Activated CD4-positive, CD25-positive, alpha-beta regulatory T cell treated with anti-CD3 and anti-CD28 coated beads, Interleukin-2, amount 50 U/mL, for 24 hours (primary cell): Measurements from ENCODE around the gene MATCAP1.

Source experiments
- ATAC-seq, 2 donors: fragments of 150-1000 bp; cut with Tn5 transposase; one replicate each; pipeline ENCODE4 v1.10.0; 2021; ENCODE audit warnings: mild to moderate bottlenecking in 1 of 2, moderate library complexity in 1 of 2

MATCAP1 gene

DNA sequence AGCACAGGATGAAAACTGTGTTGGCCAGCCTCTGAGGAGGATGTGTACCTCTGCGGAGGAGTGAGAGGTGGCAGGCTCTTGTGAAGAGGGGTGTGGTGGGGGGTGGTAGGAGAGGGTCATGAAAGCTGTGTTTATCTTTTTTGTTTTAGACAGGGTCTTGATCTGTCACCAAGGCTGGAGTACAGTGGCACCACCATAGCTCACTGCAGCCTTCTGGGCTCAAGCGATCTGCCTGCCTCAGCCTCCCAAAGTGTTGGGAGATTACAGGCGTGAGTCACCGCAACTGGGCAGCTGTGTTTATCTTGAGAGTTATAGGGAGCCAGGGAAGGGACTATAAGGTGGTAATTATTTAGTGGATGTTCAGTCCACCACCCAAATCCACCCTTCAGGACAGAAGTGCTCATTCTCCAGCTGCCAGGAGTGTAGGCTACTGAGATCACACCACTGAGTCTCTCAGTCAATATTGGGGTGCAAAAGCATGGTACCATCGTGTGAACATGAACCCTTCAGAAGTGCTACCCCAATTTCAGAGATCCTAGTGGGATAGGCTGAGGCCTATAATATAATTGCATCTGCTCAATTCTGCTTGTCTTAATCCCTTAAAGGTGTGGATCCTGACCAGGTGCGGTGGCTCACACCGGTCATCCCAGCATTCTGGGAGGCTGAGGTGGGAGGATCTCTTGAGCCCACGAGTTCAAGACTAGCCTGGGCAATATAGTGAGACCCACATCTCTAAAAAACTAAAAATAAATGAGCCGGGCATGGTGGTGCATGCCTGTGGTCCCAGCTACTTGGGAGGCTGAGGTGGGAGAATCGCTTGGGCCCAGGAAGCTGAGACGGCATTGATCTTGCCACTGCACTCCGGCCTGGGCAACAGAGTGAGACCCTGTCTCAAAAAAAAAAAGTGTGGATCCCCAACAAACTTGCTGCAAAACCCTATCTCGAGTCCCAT lies 7.0 kb upstream of the MATCAP1 start:
- no peak for ATAC-seq

DNA sequence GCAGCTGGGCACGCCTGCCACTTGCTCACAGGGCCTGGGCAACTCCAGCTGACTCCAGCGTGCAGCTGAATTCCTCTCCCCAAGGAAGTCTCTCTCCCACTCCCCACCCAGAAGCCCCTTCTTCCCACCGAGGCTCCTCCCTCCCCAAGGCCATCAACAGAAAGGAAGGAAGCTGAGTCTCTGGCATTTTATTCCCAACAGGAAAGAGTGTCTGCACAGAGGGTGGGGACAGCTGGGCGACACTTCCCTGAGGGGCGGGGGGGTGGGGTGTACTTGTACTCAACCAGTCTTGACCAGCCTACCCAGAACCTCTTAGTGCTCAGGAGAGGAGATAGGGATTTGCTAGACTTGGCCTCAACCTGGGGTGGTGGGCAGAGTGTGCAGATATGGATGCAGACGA lies 6.3 kb upstream of the MATCAP1 start, which contains the start of gene EXOC3L1:
EXOC3L1 (minus strand) TSS at position 96 of the 400 bp plus-strand sequence. CDS start 460 bp downstream, outside the sequence.
- ATAC-seq = no peak

DNA sequence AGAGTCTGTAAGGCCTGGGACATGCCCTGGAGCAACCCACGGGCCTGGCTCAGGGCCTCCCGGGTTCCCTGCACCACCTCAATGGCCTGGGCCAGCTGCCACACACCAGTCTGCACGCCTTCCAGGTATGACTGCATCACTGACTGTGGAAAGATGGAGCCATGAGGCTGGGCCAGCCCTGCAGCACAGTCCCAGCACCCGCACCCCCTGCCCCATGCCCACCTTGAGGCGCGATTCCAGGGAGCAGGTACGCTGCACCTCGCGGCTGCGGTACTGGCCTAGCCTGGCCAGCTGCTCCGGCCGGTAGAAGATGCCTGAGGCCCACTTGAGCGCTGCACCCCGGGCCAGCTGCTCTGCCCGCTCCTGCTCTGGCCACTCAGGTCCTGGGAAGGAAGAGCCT lies 5.0 kb upstream of the MATCAP1 start:
- no peak for ATAC-seq

DNA sequence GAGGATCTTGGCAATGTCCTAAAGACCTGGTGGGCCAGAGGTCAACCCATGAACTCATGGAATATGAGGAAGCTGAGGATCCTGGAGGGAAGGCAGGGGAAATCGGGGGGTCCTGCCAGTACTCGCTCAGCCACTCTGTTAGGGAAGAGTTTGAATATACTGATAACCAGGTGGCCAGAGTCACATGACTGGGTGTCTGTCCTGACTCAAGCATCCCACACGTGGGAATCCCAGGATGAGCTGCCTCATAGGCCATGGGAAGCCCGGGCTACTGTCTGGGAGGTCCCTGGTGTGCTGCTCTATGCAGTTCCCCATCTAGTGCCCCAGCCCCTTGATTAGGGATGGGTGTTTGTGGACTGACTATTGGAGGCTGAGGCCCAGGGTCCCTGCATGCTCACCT lies 4.6 kb upstream of the MATCAP1 start:
- ATAC-seq = no peak

DNA sequence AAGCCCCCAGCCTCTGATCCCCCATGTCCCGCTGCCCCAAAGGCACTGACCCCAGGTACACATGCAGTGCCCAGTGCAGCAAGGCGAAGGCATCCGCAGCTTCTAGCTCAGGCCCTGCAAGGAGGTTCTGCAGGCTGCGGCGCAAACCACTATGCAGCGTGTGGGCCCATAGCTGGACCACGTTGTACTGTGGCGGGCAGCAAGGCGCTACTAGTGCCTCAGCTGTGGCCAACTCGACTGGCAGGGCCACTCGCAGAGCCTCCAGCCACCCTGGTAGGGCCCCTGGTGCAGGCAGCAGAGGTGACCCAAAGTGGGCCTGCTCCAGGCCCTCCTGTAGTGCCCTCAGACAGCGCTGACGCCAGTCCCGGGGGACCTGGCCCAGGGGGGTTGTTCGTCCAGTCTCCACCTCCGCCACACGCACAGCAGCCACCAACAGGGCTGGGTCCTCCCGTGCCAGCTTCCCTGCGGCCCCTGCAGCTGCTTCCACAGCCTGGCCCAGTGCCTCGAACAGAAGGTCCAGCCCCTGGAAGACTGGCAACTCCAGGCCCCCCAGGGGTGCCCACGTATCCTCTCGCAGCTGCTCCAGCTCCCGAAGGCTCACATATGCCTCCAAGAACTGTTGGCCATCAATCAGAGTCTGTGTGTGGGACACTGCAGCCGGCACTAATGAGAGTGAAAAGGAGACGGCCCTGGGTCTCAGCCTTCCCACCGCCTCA lies 3.6 kb upstream of the MATCAP1 start:
- no peak for ATAC-seq

DNA sequence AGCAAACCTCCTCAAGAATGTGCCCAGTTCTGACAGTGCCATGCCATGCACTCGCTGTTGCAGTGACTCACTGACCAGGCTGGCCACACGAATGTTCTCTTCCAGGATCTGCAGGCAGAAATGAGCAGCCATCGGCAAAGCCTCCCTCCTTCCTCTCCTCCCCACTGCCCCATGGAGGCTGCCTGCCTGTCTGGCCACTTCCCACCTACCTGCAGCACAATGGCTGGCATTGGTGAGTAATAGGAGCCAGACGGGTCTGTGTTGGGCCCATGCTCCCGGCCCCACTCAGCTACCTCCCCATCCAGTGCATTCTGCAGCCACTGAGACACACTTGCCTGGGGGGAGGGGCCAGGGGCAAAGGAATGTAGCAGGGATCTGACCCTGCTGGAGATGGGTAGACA lies 2.8 kb upstream of the MATCAP1 start:
- no peak for ATAC-seq

DNA sequence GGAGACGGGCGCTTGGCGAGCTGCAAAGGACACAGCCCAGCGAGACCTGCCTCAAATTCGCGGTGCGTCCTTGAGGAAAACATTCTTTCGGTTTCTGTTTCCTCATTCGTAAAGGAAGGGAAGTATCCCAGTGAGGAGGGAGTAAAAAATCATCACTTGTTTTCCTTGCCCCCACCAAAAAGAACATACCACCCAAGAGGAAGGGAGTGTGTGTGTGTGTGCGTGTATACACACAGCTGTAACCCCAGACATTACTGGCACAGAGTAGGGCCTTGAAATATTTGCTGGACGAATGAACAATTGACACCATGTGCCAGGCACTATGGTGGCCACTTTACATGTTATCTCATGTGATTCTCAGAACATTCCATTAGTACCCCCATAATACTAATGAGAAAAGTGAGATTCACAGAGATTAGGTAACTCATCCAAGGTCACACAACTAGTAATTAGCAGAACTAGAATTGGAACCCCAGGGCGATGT lies 1.9 kb upstream of the MATCAP1 start:
- no peak for ATAC-seq

DNA sequence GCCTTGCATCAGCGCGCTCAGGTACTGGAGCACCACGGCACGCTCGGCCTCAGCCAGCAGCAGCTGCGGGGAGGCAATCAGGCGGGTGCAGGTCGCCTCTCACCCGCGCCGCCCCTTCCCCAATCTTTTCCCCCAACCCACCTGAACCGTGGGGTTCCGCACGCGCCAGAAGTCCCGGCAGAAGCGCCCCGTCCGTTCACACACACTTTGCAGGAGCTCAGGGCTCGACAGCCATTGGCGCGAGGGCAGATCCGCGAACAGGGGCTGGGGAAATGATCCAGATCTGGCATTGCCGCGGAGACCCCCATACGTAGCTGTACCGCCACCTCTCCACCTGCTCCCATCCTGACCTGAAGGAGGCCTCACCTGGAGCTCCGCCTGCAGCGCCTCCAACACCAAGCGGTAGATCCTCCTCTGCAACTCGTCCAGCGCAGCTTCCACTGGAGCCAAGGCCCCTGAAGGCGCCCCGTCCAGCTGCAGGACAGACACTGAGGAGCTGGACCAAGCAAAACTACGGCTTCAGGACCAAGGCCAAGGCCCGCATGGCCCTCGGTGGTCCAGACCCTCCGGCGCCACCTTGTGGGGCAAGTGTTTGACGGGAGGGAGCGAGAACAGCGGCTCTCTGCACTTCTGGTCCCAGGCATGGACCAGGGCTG lies 1.4 kb upstream of the MATCAP1 start:
- peak in 1 of 2 donors; percentile 19 for ATAC-seq

DNA sequence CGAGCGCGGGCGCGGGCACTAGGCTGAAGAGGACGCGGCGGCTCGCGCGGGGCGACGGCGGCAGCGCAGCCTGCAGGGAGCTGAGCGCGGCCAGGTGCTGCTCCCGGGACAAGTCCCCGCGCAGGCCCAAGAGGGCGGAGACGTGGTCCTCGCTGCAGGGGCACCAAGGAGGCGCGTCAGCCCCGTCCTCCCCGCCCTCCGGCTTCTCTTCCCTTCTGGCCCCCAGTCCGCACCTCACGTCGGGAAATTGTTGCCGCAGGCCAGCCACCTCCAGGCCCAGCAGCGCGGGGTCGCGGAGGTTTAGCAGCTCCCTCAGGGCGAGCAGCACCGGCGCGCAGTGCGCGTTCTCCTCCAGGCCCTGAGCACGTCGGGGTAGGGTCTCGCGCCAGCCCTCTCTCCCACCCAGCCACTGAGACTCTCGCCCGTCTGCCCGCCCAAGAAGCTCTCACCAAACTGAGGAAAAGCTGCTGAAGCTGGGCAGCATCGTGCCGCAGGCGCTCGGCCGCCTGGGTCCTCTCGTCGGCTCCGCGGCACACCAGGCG lies 761 bp upstream of the MATCAP1 start:
- ATAC-seq = no peak

DNA sequence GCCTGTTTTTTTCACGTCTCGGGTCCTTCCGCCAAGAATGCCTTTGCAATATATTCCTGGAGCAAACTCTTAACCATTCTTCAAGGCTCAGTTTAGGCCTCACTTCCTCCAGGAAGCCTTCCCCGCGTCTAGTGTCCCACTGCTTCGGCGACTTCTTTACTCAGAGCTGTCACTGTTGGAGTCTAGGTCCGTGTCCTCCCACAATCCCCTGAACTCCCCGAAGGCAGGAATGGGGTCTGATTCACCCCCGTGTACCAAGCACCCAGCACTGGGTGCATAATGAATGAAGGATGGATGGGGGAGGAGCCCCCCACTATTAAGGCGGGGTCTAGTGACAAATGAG lies 508 bp downstream of the MATCAP1 start:
- no peak for ATAC-seq

DNA sequence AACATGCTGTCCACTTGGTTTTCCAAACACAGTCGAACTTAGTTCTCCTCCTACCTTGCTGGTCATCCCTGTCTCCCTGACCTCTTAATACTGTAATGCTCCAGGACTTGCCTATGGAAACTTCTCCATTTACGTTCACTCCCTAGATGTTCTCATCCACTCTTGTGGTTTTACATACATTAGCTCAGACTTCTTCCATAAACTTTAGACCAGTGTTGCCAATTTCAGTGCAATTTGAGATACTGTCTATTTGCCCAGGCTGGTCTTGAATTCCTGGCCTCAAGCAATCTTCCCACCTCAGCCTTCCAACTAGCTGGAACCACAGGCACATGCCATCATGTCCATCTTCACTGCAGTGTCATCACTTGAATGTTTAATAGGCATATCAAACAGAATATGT lies 1.5 kb downstream of the MATCAP1 start:
- ATAC-seq = no peak

DNA sequence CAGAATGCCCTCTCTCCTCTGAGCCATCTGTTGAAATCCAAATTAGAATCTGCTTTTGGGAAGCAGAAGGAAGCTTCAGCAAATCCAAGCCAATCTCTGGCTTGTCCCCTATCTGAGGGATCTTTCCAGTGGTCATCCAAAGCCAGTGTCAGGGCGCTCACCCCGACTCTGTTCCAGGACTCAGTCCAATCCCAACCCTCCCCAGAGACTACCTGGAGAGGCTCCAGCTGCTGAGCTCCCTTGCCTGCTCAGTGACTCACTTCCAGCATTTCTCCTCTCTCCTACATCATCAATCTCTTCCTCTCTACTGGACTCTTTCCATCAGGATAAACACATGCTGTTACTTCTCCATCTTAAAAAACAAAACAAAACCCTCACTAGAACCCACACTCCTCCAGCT lies 2.4 kb downstream of the MATCAP1 start:
- ATAC-seq = no peak

DNA sequence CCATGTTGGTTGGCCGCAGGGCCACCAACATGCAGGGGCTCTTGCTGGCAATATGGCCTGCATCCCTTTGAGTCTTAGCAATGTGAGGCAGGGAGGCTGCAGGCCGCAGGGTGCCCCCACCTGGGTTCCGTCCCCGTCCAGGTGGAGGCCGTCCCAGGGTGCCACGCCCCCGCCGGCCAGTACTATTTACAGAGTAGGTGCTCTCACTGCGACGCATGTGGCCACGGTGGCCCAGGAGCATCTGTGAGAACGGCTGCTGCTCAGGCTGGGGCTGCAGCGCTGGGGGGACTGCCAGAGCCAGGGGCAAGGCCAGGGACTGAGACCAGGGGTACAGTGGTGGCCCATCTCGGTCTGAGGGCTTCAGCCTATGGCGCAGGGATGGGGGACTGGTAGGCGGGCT lies 3.6 kb downstream of the MATCAP1 start:
- no peak for ATAC-seq

DNA sequence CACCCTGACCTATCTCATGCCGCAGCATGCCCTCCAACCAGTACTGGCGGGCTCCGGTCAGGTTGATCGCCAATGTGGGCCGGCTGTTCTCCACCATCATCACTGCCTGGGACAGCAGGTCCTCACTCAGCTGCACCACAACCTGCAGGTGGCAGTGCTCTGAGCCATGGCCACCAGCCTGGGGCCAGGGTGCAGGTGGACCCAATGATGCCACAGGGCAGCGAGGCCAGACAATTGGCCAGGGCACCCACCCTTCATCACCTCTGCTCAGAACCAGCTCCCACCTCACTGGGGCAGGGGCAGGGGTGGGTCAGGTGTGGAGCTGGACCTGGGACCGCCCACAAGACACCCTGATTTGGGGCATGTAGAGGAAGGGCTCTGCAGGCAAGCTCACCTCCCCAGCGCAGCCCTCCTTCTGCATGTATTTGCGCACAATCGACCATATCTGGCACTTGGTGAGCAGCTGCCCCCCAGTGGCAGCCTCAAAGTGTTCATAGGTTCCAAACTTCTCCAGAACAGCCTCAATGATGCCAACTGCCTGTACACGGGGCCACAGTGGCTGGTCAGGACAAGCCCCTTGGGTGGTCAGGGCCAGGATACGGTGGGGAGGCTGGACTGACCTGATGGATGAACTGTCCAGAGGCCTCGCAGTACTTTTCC lies 4.2 kb downstream of the MATCAP1 start:
- no peak for ATAC-seq

DNA sequence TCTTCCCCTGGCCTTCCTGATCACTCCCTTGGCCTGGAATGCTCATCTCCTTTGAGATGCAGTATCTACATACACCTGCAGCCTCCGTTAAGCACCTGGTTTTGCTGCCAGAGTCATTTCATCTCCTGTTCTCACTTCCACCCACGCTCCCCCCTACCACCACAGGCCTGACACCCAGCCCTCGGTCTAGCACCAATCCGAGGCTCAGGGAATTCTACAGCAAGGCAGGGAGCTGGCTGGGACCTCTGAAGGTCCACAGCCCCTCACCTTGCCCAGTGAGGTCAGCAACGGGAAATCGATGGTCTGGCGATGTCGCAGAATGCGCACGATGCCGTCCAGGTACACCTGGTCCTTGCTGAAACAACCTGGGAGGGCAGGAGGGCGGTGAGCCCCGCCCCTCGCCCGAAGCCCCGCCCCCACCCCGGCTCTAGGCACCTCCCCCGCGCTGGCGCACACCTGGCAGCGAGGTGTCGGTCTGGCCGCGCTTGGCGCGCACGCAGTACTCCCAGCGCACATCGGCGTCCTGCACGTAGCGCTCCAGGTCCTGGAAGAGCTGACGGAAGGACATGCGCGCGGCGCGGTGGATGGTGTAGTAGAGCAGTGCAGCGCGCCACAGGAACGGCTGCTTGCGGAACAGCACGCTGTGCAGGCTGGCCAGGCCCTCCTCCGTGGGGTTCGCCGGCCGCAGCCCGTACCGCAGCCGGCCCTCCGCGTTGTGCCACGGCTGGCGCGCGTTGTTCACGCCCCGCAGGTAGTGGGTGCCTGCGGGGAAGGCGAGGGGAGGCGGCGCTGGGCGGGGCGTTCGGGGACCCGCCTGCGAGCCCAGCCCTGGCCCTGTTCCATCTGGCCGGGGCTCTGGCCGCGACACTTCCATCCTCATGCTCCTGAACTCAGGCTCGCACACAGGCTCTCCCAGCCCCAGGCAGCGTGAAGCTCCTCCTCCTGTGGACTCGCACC lies 5.7 kb downstream of the MATCAP1 start:
- peak; percentile 30 to 36 for ATAC-seq

DNA sequence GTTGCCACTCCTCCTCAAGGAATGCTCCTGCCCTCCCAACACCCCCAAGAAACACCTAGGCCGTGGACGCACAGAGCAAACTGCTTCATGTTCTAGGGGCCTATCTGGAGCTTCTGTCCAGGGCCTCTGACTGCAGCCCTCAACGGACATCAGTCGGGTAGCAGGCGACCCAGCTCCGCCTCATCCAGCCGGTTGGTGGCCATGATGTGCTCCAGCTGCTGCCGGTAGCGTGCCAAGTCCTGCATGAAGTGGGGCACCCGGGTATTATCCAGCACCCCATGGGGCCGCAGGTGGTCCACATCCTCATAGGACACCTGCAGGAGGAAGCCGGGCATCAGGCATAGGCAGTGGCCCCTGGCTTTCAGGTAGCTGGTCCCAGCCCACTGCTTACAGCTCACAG lies 7.1 kb downstream of the MATCAP1 start:
- no peak for ATAC-seq

DNA sequence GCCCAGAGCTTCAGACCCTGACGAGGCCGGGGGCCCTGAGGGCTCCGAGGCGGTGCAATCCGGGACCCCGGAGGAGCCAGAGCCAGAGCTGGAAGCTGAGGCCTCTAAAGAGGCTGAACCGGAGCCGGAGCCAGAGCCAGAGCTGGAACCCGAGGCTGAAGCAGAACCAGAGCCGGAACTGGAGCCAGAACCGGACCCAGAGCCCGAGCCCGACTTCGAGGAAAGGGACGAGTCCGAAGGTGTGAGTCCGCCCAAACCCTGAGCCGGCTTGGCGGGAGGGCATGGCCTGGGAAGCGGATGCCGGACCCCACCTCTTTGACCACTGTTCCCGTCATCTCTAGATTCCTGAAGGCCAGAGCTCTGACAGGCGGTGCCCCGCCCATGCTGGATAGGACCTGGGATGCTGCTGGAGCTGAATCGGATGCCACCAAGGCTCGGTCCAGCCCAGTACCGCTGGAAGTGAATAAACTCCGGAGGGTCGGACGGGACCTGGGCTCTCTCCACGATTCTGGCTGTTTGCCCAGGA lies 9.0 kb downstream of the MATCAP1 start:
- peak in 1 of 2 donors; percentile 2 for ATAC-seq

DNA sequence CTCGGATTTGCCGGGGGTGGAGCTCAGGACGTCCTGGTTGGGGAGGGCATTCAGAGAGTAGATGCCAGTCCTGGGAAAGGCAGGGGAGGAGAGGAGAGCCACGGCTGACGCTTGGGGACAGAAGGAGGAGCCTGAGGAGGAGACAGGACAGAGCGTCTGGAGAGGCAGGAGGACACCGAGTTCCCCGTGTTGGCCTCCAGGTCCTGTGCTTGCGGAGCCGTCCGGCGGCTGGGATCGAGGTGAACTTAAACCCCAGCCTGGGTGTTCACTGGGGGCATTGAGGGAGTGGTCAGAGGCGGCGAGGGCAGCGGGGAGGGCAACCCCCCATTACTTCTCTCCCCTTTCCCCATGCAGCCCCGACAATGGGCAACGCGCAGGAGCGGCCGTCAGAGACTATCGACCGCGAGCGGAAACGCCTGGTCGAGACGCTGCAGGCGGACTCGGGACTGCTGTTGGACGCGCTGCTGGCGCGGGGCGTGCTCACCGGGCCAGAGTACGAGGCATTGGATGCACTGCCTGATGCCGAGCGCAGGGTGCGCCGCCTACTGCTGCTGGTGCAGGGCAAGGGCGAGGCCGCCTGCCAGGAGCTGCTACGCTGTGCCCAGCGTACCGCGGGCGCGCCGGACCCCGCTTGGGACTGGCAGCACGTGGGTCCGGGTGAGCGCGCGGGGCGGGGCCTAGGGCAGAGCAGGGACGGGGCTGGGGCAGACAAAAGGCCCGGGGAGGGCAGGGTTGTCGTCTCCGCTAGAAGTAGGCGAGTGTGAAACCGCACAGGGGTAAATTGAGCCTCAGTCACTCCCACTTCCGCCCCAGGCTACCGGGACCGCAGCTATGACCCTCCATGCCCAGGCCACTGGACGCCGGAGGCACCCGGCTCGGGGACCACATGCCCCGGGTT lies 9.7 kb downstream of the MATCAP1 start:
- peak; percentile 81 to 83 for ATAC-seq

DNA sequence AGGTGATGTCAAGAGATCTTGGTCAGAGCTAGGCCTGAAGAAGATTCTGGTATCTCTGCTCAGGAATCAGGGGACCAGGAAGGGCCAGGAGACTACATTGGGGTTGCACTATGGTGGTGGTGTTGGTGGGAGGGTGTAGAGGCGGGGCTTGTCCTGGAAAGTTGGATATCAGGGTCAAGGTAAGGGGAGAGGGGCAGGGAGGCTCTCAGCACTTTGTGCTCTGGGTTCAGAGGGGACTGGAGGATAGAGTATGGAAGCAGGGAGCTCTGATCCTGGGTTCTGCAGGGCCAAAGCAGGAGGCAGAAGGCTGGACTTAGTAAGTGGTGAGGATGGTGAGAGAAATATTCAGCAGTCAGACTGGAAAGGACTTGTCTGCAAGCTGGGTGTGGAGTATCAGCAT lies 10.4 kb downstream of the MATCAP1 start:
- ATAC-seq = no peak
